ENCODE data around the gene ALOX15.

DNA sequence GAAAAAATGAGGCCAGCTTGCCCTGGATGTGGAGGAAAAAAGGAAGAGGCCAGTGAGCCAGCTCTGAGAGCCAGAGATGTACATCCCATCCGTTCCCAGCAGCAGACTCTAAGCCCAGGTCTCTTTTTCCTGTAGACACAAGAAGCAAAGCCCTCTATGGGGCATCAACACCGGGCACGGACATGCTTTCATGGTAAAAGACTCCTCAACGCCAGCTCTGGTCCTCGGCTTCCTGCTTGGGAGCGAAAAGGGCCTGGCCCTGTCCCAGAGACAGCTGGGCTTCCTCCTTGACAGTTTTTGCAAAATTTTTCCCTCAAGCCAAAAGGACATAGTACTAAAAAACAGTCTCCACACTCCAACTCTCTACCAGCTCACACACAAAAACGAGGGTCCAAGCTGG is 35.3 kb upstream of the ALOX15 start:
- TF ChIP-seq, protein P1, sequence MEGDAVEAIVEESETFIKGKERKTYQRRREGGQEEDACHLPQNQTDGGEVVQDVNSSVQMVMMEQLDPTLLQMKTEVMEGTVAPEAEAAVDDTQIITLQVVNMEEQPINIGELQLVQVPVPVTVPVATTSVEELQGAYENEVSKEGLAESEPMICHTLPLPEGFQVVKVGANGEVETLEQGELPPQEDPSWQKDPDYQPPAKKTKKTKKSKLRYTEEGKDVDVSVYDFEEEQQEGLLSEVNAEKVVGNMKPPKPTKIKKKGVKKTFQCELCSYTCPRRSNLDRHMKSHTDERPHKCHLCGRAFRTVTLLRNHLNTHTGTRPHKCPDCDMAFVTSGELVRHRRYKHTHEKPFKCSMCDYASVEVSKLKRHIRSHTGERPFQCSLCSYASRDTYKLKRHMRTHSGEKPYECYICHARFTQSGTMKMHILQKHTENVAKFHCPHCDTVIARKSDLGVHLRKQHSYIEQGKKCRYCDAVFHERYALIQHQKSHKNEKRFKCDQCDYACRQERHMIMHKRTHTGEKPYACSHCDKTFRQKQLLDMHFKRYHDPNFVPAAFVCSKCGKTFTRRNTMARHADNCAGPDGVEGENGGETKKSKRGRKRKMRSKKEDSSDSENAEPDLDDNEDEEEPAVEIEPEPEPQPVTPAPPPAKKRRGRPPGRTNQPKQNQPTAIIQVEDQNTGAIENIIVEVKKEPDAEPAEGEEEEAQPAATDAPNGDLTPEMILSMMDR (IDR thresholded peaks at IDR 0.05): no peak
- no peak for TF ChIP-seq POLR2A (IDR thresholded peaks at IDR 0.05)
